ENCODE results near the gene MXD4. TPM values are rescaled to one million over a fixed set of nuclear protein-coding genes. Genes with fewer than 3 reads are reported as not detected.

Gene MXD4
- total and polyA plus RNA-seq, 2 experiments from 2014 or later, result 6.9 to 19.9 TPM

DNA sequence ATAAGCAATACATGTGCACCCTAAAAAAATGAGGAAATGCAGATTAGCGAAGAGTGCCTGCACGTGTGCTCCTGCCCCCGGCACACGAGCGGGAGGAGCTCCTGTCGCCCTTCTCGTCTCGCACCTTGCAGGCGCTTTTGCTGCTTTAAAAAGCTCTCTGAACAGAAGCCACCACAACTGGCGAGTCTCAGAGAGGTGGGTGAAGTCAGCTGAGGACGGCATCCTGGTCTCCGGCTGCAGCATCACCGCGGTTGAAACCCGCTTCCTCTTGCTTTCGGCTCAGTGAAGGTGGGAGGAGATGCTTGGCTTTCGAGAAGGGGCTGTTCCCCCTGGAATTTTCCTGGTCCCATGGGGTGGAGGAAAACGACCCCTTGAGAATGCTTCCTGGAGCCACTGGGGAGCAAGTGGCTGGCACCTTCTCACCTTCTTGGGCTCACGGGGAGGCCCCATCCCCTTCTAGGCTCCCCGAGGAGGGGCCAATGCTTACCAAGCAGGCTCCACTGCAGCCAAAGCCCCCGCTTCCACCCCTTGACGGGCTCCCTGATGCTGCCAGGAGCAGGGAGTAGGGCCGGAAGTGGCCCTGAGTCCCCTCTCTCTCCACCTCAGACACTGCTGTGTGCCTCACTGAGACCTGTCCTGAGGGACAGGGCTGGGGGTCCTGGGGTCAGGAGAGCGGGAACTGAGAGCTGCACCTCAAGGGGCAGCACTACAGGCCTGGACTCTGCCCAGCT is 29.2 kb upstream of the MXD4 start:
- Histone ChIP-seq H3K4me1 (ENCODE audit: insufficient read depth) (no peaks in the 10 kb centered on the region), H3K9me2 (ENCODE audit: insufficient read depth) (no peaks in the 10 kb centered on the region), H3F3A (replicated peaks; ENCODE audit: low read depth) (no peaks in the 10 kb centered on the region), H2AFZ (no peak overlapping the region), H3K36me3 (ENCODE audit: insufficient read depth) (no peaks in the 10 kb centered on the region), H4K20me1 (replicated peaks; ENCODE audit: insufficient read depth) (no peaks in the 10 kb centered on the region), H3K4me2 (no peak overlapping the region), H3K4me3 (no peak overlapping the region), H3K79me2 (replicated peaks; ENCODE audit: insufficient read depth) (no peaks in the 10 kb centered on the region), H3K27me3 (ENCODE audit: insufficient read depth) (no peaks in the 10 kb centered on the region), H3K27ac (ENCODE audit: low read depth) (no peak overlapping the region)
- Mint-ChIP-seq H3K4me1 (peaks cover 13% of the 10 kb centered on the region), H3K4me3 (no peak overlapping the region), H3K9me3 (peaks cover 3% of the 10 kb centered on the region; the same call in 1 of the 3 replicates), H3K27me3 (ENCODE audit: insufficient read depth, low read depth, poor library complexity) (peaks cover 14% of the 10 kb centered on the region), H3K36me3 (ENCODE audit: low read depth) (no peaks in the 10 kb centered on the region; the same call in 2 of the 3 replicates), H3K27ac (no peak overlapping the region)
- TF ChIP-seq EZH2 (IDR thresholded peaks at IDR 0.05; ENCODE audit: low read depth, unreplicated experiment) (no peak), CREB1 (CRISPR knock-in tag; IDR thresholded peaks at IDR 0.05; ENCODE audit: low read depth) (no peak), ZNF331 (CRISPR knock-in tag; IDR thresholded peaks at IDR 0.05; ENCODE audit: low read depth) (no peak), EZH2phosphoT487 (IDR thresholded peaks at IDR 0.05; ENCODE audit: unreplicated experiment) (no peak), NANOG (IDR thresholded peaks at IDR 0.05; ENCODE audit: borderline replicate concordance) (no peak), ETS1 (IDR thresholded peaks at IDR 0.05) (no peak), ZNF114 (CRISPR knock-in tag; IDR thresholded peaks at IDR 0.05) (no peak), POLR2AphosphoS5 (IDR thresholded peaks at IDR 0.05; ENCODE audit: low read depth) (no peak), ZNF462 (CRISPR knock-in tag; IDR thresholded peaks at IDR 0.05) (no peak), JUNB (IDR thresholded peaks at IDR 0.05; ENCODE audit: unreplicated experiment) (no peak), STAT1 (IDR thresholded peaks at IDR 0.05; ENCODE audit: unreplicated experiment) (no peak)
- TF ChIP-seq, protein P1, sequence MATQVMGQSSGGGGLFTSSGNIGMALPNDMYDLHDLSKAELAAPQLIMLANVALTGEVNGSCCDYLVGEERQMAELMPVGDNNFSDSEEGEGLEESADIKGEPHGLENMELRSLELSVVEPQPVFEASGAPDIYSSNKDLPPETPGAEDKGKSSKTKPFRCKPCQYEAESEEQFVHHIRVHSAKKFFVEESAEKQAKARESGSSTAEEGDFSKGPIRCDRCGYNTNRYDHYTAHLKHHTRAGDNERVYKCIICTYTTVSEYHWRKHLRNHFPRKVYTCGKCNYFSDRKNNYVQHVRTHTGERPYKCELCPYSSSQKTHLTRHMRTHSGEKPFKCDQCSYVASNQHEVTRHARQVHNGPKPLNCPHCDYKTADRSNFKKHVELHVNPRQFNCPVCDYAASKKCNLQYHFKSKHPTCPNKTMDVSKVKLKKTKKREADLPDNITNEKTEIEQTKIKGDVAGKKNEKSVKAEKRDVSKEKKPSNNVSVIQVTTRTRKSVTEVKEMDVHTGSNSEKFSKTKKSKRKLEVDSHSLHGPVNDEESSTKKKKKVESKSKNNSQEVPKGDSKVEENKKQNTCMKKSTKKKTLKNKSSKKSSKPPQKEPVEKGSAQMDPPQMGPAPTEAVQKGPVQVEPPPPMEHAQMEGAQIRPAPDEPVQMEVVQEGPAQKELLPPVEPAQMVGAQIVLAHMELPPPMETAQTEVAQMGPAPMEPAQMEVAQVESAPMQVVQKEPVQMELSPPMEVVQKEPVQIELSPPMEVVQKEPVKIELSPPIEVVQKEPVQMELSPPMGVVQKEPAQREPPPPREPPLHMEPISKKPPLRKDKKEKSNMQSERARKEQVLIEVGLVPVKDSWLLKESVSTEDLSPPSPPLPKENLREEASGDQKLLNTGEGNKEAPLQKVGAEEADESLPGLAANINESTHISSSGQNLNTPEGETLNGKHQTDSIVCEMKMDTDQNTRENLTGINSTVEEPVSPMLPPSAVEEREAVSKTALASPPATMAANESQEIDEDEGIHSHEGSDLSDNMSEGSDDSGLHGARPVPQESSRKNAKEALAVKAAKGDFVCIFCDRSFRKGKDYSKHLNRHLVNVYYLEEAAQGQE (IDR thresholded peaks at IDR 0.05; ENCODE audit: unreplicated experiment), result no peak
- TF ChIP-seq, protein P2, sequence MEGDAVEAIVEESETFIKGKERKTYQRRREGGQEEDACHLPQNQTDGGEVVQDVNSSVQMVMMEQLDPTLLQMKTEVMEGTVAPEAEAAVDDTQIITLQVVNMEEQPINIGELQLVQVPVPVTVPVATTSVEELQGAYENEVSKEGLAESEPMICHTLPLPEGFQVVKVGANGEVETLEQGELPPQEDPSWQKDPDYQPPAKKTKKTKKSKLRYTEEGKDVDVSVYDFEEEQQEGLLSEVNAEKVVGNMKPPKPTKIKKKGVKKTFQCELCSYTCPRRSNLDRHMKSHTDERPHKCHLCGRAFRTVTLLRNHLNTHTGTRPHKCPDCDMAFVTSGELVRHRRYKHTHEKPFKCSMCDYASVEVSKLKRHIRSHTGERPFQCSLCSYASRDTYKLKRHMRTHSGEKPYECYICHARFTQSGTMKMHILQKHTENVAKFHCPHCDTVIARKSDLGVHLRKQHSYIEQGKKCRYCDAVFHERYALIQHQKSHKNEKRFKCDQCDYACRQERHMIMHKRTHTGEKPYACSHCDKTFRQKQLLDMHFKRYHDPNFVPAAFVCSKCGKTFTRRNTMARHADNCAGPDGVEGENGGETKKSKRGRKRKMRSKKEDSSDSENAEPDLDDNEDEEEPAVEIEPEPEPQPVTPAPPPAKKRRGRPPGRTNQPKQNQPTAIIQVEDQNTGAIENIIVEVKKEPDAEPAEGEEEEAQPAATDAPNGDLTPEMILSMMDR (conservative IDR thresholded peaks at IDR 0.05; ENCODE audit: low read depth in 2 of 2), result no peak
- no peak for ATAC-seq
- DNase-seq (ENCODE audit: low spot score), result no peak
